ENCODE data around the gene PNMT.

DNA sequence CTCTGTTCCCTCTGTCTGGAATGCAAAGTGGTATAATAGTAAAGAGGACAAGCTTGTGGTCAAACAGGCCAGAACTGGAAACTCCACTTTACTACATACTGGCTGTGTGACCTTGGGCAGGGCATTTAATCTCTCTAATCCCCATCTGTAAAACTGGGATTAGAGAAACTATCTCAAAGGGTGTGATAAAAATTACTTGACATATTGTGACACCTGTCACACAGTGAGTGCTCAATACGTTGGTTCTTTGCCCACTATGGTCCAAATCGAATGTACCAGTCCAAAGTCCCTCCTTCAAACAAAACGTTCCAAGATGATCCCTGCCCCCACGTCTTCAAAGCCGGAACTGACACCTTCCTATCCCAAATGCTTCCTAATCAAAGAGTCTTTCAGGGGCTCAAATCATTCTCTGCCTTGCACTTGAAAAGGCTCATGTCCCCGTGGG lies 18.9 kb downstream of the PNMT start:
- TF ChIP-seq, protein P1, sequence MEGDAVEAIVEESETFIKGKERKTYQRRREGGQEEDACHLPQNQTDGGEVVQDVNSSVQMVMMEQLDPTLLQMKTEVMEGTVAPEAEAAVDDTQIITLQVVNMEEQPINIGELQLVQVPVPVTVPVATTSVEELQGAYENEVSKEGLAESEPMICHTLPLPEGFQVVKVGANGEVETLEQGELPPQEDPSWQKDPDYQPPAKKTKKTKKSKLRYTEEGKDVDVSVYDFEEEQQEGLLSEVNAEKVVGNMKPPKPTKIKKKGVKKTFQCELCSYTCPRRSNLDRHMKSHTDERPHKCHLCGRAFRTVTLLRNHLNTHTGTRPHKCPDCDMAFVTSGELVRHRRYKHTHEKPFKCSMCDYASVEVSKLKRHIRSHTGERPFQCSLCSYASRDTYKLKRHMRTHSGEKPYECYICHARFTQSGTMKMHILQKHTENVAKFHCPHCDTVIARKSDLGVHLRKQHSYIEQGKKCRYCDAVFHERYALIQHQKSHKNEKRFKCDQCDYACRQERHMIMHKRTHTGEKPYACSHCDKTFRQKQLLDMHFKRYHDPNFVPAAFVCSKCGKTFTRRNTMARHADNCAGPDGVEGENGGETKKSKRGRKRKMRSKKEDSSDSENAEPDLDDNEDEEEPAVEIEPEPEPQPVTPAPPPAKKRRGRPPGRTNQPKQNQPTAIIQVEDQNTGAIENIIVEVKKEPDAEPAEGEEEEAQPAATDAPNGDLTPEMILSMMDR (conservative IDR thresholded peaks at IDR 0.05): no peak
- TF ChIP-seq EZH2 (IDR thresholded peaks at IDR 0.05; ENCODE audit: low read depth): no peak
